HepG2 (cell line): Measurements from ENCODE around the gene CLUH.

Source experiments
- CEBPB ChIP-seq: IDR thresholded peaks from 2 replicates; pipeline ENCODE4 v1.6.1; 2011; ENCODE audit warnings: low read depth, low read length, improper control_type of control experiment, borderline replicate concordance
- EZH2 ChIP-seq: conservative IDR thresholded peaks from 2 replicates; pipeline ENCODE4 v1.6.1; 2012; ENCODE audit warnings: mild to moderate bottlenecking, low read depth, low read length, moderate library complexity
- RAD21 ChIP-seq: fragments of 450-650 bp; formaldehyde crosslinking; IDR thresholded peaks from 2 replicates; pipeline ENCODE4 v1.5.0; 2020; ENCODE audit warnings: mild to moderate bottlenecking
- SIX1 ChIP-seq: sonication (generic); formaldehyde crosslinking; IDR thresholded peaks from 2 replicates; pipeline ENCODE4 v1.4.0; 2020; ENCODE audit warnings: missing genetic modification reagents, borderline replicate concordance
- TF ChIP-seq, protein P1 (sequence below): sonication (generic); formaldehyde crosslinking; IDR thresholded peaks from 2 replicates; pipeline ENCODE4 v1.5.0; 2020; ENCODE audit warnings: mild to moderate bottlenecking, missing genetic modification reagents, moderate library complexity
- TF ChIP-seq, protein P2 (sequence below): sonication (generic); formaldehyde crosslinking; IDR thresholded peaks from 2 replicates; pipeline ENCODE4 v1.8.1; 2023; ENCODE audit warnings: mild to moderate bottlenecking, missing genetic modification reagents, borderline replicate concordance

DNA sequence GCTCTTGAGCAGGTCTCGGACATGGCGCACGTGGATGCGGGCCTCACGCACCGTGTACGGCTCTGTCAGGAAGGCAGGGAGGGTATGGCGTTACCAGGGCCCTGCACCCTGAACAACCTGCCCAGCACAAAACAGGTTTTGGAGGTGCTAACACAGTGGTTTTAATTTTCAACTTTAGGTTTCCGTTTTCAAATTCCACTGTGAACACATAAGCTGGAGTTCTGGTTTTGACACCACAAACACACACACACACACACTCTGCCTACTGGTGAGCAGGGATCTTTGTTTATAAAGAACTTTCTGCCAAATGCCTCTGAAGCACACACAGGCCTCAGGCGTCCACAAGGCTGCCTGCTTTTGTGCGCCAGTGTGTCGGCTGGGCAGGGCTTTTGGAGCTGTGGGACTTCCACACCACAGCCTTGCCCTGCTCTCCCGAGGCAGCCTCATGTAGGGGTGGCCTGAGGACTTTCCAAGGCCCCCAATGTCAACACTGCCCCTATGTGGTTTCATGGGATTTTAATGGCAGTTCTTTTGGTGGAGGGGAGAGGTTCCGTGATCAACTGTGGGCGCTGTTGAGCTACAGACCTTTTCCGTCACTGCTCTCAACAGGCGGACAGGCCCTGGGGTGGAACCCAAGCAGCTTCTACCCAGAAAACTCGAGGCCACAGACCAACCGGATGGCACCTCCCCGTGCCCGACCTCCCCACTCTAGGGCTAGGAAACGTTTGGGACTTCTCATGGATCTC lies 9.4 kb downstream of the CLUH start:
- TF ChIP-seq RAD21 (CRISPR knock-in tag), result no peak
- no peak for TF ChIP-seq SIX1
- no peak for TF ChIP-seq EZH2
- TF ChIP-seq CEBPB, result no peak
- TF ChIP-seq, protein P1, sequence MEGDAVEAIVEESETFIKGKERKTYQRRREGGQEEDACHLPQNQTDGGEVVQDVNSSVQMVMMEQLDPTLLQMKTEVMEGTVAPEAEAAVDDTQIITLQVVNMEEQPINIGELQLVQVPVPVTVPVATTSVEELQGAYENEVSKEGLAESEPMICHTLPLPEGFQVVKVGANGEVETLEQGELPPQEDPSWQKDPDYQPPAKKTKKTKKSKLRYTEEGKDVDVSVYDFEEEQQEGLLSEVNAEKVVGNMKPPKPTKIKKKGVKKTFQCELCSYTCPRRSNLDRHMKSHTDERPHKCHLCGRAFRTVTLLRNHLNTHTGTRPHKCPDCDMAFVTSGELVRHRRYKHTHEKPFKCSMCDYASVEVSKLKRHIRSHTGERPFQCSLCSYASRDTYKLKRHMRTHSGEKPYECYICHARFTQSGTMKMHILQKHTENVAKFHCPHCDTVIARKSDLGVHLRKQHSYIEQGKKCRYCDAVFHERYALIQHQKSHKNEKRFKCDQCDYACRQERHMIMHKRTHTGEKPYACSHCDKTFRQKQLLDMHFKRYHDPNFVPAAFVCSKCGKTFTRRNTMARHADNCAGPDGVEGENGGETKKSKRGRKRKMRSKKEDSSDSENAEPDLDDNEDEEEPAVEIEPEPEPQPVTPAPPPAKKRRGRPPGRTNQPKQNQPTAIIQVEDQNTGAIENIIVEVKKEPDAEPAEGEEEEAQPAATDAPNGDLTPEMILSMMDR (CRISPR knock-in tag), result no peak
- TF ChIP-seq, protein P2, sequence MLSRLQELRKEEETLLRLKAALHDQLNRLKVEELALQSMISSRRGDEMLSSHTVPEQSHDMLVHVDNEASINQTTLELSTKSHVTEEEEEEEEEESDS (CRISPR knock-in tag), result no peak
